T-helper 22 cell (primary cell): ENCODE data around the gene FOXL2NB.

Experiments used
- DNase-seq: peaks from one replicate; pipeline ENCODE4 v3.0.0-alpha.2; 2020; ENCODE audit warnings: low read depth

The FOXL2NB gene

DNA sequence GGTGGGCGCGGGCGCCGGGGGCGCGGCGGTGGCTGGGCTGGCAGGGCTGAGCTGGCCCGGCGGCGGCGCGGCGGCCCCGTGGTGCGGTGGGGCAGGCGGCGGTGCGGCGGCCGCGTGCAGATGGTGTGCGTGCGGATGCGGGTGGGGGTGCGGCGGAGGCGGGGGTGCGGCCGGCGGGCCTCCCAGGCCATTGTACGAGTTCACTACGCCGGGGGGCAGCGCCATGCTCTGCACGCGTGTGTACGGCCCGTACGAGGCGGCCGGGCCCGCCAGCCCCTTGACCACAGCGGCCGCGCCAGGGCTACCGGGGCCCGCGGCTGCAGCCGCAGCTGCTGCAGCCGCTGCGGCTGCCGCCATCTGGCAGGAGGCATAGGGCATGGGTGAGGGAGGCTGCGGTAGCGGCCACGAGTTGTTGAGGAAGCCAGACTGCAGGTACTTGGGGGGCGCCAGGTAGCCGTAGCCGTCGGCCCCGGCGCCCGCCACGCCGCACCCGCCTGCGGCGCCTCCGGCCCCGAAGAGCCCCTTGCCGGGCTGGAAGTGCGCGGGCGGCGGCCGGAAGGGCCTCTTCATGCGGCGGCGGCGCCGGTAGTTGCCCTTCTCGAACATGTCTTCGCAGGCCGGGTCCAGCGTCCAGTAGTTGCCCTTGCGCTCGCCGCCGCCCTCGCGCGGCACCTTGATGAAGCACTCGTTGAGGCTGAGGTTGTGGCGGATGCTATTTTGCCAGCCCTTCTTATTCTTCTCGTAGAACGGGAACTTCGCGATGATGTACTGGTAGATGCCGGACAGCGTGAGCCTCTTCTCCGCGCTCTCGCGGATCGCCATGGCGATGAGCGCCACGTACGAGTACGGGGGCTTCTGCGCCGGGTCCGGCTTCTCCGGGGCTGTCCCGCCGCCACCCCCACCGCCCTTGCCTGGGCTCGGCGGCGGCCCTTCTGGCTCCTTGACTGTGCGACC is 1.0 kb upstream of the FOXL2NB start:
- no peak for DNase-seq

- no peak for DNase-seq
These were observed 591 bp downstream of the FOXL2NB start for GRCh38 chr3:138947495-138948121.

- DNase-seq = no peak
These were observed 1.5 kb downstream of the FOXL2NB start for GRCh38 chr3:138948371-138949001.

- DNase-seq = no peak
These were observed 2.0 kb downstream of the FOXL2NB start for GRCh38 chr3:138949002-138949418.

DNA sequence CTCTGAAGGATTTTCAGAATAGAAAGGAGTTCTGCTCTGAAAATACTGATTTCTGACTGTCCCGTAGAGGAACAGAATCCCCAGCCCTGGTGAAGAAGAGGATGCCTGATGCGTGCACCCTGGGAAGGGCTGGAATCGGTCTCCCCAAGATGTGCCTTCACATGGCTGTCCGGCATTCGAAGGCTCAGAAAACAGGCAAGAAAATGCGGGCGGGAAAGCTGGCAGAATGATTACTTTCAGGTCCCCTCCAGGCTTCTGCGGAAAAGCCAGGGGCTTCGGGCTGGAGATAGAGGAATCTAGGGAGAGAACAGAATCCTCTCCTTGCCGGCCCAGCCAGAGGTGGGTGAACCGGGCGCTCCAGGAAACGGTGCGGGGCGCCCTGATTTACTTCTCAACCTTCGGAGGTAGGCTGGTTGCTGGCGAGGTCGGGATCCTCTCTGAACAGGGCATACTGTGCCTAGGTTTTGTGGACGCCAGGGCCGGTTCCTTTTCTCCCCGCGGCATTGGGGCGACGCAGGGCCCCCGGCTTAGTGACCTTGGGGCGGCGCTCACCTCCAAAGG is 2.5 kb downstream of the FOXL2NB start:
- DNase-seq = no peak

DNA sequence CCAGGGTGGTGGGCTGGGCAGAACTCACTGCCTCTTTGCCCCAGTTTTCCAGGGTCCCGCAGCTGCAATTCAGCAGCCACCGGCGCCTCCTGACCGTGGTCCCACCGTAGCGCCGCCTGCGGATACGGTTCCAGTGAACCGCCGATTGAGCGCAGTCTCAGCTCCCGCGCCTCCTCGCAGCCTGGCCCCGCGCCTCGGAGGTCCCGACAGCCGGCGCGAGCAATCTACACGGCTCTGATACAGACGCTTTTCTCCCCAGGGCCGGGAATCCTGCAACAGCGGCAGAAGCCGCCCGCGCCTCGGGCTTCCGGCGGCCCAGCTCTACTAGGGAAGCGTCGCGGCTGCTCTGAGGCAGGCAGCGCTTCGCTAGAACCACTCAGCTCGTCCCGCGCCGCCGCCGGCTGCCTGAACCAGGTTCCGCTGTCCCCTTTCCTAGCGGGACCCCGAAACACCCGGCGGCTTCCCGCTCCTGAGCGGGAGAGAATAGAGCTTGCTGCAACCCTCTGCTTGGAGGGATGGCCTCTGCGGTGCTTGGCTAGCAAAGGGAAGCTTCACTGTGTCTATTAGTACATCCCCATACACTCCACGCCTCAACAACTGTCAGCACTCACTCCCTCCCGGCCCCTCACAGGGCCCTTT is 3.1 kb downstream of the FOXL2NB start:
- DNase-seq = no peak

DNA sequence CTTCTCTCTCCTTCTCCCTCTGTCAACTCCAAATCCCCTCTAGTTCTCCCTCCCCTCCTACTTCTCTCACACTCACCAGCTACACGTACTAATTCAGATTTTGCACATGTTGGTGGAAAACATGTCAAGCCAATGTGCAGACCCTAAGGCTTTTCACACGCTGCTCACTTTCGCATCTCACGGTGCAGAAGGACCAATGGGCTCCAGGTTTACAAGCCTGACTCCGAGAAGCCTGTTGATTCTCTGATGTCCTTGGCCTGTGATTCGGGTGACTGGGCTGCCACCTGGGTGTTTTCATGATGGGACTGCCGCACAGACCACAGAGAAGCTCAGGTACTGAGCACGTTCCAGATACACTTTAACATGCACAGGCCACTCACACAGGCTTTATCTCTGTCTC is 3.7 kb downstream of the FOXL2NB start:
- no peak for DNase-seq

DNA sequence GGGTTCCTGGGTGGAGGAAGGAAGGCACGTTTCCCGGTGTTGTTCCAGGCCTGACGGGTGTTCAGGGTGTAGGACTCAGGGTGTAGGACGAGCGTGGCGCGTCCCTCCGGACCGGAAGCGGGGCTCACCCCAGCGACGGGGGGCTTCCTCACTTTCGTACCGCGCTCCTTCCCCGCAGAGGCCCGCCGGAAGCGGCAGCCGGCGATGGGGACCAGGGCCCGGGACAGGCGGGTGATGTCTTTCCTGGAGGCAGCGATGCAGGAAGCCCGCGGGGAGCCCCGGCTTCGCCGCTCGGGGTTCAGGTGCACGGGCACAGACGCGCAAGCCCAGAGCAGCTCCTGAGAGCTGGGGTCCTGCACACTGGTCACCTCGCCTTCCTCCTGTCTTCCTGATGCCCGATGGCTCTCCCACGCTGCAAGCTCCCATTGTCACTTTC is 13.4 kb downstream of the FOXL2NB start:
- DNase-seq = no peak

- no peak for DNase-seq
These were observed 16.0 kb downstream of the FOXL2NB start for GRCh38 chr3:138962854-138963560.

GRCh38 chr3:138964264-138964663 is 17.2 kb downstream of the FOXL2NB start:
- DNase-seq = no peak

GRCh38 chr3:138964923-138965322 is 17.9 kb downstream of the FOXL2NB start:
- no peak for DNase-seq

GRCh38 chr3:138971766-138972320 is 24.8 kb downstream of the FOXL2NB start:
- no peak for DNase-seq

DNA sequence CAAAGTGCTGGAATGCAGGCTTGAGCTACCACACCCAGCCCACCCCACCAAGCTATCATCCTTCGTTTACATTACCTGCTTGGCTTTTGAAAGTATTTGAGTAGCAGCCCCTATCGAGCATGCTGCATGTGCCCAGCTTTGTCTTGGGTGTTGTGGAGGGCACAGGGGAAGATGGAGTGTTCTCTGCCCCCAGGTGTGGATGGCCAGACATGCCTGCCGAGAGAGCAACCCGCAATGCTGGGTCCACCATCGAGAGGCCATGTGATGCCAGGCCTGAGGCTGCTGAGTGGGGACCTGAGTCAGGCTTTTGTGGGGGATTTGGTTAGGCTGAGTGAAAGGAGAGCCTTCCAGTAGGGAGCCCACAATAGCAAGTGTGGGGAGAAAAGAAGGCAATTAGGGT is 25.9 kb downstream of the FOXL2NB start:
- no peak for DNase-seq

- no peak for DNase-seq
These were observed 27.4 kb downstream of the FOXL2NB start for GRCh38 chr3:138974462-138974861.

GRCh38 chr3:138975351-138975750 is 28.3 kb downstream of the FOXL2NB start:
- no peak for DNase-seq

- DNase-seq = no peak
These were observed 29.0 kb downstream of the FOXL2NB start for GRCh38 chr3:138976047-138976446.

DNA sequence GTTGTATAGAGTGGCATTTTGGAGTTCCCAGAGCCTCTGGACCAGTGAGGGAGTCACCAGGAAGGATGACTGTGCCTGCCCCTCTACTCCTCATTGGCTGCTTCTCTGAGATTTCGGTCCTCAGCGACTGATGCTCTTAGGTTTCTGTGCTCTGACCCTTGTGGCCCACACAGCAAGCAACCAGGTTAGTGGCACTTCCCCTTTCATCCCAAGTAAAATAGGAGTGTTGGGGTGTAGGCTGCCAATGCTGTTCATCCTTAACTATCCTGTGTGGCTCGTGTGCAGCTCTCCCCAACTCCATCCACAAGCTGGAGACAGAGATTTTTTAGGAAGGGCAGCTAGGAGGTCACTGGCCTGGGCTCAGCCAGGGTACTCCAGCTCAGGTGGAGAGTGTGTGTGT is 37.8 kb downstream of the FOXL2NB start:
- no peak for DNase-seq

- DNase-seq = no peak
These were observed 38.9 kb downstream of the FOXL2NB start for GRCh38 chr3:138985932-138986331.

DNA sequence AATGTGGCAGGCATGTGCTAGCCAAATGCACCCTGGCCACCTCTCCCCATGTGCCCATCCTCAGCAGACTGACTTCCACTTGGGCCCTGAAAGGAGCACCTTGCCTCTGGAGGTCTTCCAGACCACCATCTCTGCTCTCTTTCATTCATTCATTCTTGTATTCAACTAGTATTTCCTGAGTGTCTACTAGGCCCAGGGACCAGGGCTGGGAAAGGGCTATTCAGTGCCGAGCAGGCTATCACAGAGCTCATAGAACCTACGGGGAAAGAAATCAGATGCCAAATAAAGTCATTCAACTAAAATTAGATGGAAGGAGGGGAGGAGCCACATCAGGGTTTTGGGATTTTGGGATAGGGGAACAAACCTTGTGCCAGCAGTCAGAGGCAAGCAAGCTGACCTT is 40.2 kb downstream of the FOXL2NB start:
- no peak for DNase-seq

GRCh38 chr3:138995706-138996105 is 48.7 kb downstream of the FOXL2NB start:
- DNase-seq = no peak
